GM04503 (cell line): ENCODE results near the gene ZNF287.
A peak's percentile ranks its signal among the peaks of the same experiment; 100 is the strongest.
"Not testable (repeated sequence)": the region's sequence is repeated elsewhere in the genome, so short reads cannot be mapped to it uniquely, and the experiment has no call there.

Experiments used
- DNase-seq: peaks from one replicate; pipeline ENCODE4 v3.0.0-alpha.2; 2012; ENCODE audit warnings: low read depth

The ZNF287 gene

DNA sequence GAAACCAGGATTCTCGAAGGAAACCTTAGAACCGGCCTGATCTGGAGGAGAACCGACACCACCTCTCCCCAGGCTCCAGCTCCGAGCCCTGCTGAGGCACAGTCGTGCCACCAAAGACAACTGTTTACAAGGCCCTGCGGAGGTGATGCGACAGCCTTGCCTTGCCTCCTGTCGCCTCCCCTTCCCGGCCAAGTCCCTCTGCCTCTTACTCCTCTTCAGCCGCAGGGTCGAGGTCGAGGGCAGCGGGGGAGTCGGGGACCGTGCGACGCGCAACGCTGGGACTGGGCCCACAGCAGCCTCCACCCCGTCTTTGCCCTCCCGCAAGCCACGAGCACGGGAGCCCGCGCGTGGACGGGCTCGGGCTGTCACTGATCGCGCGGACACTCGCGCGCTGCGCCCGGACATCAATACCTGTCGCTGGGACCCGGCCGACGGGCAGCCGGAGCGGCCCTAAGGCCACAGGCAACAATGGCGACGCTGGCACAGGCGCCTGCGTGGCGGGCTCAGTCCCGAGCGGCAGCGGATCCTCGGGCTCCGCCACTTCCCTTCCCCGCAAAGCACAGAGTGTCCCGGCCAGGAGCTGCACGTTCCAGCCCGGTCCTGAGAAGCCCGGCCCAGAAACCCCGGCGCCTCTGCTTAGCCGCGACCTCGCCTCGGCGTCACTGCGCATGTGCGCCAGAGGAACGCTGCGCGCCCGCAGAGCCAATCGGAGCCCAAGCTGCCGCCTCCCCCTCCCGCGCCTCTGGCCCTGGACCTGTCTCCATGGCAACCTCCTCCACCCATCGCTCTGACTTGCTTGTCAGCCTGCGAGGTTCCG, at the start of gene ZNF287:
TSS of gene ZNF287 (minus strand) at position 664 of the 817 bp plus-strand sequence. CDS start 1,473 bp downstream, outside the sequence.
- peak; percentile 44 for DNase-seq

DNA sequence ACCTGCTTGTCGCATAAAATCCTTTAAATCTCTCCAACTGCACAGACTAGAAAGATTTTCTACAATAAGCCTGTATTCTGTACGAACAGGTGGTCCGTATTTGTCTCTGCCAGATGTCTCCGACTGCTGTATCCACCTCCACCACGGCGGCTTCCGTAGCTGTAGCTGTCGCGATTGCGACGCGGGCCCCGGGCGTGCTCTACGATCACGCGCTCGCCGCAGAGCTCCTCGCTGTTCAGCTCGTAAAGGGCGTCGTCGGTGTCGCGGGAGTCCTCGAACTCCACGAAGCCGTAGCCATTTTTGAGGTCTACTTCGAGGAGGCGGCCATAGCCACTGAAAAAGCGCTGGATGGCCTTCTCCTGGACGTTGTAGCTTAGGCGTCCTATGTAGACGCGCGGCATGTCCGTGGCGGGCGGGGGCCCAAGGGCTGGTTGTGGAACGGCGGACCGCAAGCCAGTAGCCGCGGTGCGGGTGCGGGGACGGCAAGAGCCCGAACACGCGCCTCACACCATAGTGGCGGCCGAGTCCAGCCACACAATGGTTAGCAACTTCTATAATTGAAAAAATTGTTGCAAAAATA, 48.6 kb upstream of the ZNF287 start:
- DNase-seq = no peak

GRCh38 chr17:16599537-16599936, 30.5 kb upstream of the ZNF287 start:
- no peak for DNase-seq

- peak; percentile 15 for DNase-seq
Observed at GRCh38 chr17:16593356-16594102, 24.5 kb upstream of the ZNF287 start.

DNA sequence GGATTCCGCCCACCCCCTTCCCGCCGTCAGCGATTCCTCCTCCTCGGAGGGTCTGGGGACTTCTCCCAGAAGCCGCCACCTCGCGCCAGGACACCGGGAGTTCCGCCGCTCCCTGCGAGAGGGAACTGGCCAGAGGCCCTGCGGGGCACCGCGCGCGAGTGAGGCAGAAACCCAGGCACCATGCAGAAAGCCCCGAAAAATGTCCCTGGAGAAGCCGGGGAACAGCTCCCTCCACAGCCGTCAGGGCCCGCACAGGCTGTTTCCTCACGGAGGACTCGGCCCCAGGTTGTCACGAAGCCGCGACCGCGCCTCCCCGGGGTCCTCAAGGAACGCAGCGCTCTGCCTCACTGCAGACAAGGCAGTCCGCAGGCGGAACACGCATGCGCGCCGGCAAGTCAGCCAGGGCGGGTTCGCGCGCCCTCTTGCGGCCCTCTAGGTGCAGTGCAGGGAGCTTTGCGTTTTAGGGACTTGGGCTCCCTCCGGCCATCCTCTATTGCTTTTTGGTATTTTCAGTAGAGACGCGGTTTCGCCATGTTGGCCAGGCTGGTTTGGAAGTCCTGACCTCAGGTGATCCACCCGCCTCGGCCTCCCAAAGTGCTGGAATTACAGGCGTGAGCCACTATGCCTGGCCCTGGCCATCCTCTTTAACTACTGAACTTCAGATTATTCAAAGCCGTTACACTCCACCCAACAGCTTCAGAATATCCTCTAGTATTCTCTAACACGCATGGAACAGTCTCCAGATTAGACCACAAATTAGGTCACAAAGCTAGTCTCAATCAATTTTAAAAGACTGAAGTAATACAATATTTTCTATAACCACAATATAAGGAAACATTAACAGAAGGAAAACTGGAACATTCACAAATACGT, 20.3 kb upstream of the ZNF287 start:
- peak; percentile 39 for DNase-seq

DNA sequence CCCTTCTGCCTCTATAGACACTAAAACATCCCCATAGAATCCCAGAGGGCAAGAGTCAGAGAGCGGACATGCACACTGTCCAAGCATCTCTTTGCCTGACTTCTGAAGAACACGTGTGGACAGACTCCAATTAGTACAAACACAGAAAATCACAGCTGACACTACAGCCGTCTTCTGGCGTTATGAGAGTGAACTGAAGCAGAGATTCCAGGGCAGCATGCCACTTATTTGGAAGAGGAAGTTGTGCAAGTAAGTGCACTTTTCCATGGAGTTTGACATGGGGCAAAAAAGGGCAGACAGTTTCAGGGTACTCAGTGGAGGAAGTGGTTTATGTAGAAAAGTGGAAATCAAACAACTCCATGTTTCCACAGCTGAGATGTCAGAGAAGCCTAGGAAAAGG, 16.8 kb upstream of the ZNF287 start:
- no peak for DNase-seq

- DNase-seq = peak; percentile 33
Observed at GRCh38 chr17:16584273-16584995, 15.4 kb upstream of the ZNF287 start.

DNA sequence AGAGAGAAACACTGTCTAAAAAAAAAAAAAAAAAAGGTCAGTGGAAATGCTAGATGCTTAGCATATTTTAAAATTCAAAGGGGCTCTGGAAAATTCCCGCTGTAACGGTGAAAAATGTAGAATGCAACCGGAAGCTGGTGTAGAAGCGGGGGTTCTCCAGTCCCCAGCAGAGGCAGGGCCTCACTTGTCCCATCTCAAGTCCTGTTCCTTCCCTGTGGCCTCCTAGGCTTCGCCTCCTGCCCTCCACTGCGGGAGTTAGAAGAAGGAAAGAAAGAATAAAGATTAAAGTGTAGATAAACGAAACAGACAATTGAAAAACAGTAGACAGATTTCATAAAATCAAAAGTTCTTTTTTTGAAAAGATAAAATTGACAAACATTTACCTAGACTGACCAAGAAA, 14.8 kb upstream of the ZNF287 start:
- DNase-seq = no peak

DNA sequence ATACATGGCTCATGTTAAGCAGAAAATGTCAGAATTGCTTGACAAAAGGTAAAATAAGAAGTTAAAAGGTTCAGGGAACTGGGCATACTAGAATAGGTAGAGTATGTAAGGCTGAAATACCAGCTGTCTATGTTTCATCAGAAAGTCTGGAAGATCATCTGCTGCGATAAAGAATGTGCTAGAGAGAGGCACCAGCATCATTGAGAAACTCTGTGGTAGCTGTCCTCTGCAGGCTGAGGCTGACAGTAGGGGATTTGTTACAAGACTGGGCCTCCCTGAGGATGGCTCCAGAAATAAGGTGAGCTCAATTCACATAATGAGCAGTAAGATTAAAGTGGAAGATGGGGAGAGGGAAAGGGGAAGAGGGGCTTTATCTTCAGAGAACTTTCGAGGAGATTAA, 4.5 kb upstream of the ZNF287 start:
- DNase-seq = no peak

DNA sequence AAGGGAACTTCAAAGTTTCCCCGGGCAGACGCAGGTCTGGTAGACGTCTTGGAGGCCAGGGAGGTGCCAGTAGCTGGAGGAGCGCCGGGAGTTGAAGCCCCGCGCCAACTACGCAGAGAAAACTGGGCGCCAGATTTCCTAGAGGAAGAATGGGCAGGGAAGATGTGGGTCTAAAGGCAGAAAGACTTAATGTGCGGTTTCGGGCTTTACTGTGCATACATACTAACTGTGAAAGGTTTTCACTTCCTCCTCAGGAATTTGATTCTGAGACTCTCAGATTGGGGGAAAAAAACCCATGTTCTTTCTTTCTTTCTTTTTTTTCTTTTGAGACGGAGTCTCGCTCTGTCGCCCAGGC, 331 bp upstream of the ZNF287 start:
- DNase-seq = no peak

DNA sequence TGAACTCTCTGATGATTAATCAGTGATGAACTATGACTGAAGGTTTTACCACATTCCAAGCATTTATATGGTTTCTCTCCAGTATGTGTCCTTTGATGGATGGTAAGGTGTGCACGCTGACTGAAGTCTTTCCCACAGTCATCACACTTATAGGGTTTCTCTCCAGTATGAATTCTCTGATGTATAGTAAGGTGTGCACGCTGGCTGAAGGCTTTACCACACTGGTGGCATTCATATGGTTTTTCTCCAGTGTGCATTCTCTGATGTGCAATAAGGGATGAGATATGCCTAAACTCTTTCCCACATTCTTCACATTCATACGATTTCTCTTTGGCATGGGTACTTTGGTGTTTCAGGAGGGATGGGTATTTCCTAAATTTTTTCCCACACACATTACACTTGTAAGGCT, 16.4 kb downstream of the ZNF287 start:
- no peak for DNase-seq

GRCh38 chr17:16551878-16552636, 16.9 kb downstream of the ZNF287 start:
- DNase-seq = no peak

GRCh38 chr17:16537130-16537458, 31.9 kb downstream of the ZNF287 start:
- DNase-seq = no peak

DNA sequence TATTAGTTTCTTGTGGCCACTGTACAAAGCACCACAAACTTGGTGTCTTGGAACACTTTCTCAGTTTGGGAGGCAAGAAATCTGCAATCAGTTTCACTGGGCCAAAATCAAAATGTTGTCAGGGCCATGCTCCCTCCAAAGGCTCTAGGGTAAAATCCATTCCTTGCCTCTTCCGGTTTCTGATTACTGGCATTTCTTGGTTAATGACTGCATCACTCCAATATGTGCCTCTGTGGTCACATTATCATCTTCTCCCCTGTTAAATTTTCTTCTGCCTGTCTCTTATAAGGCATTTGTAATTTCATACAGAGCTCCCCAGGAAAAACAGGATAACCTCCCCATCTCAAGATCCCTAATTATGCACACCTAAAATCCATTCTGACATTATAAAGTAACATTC, 34.8 kb downstream of the ZNF287 start:
- no peak for DNase-seq

GRCh38 chr17:16529906-16530305, 39.1 kb downstream of the ZNF287 start:
- no peak for DNase-seq

GRCh38 chr17:16527298-16527697, 41.7 kb downstream of the ZNF287 start:
- no peak for DNase-seq

GRCh38 chr17:16525556-16525955, 43.4 kb downstream of the ZNF287 start:
- not testable (repeated sequence) for DNase-seq

DNA sequence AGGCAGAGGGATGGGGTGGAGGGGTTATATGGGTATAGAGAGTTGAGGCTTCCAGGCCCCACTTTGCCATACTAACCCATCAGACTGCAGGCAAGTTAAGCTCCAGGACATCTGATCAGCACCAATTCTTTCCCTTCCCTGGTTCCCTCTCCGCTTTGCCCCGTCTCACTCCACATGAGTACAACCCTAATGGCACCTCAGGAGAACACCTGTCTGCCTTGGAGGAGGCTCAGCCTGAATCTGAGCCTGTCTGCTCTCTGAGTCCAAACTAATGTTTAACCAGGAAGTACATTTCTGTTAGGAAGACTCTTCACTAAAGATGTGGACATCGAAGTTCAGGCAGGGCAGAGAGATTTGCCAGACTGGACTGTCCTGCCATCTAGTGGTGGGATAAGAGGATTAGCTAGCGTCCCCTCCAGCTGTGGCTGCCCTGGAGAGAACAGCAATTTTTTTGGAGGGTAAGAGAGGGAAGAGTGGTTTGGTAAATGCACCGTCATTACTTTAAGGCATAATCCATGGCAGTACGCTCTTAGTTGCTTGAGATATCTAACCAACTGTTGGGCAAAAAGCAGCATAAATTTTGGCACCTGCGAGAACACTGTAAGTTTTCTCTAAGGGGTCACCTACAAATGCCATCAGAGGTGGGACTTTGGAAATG, 47.8 kb downstream of the ZNF287 start:
- DNase-seq = no peak

- no peak for DNase-seq
Observed at GRCh38 chr17:16519021-16519420, 50.0 kb downstream of the ZNF287 start.

DNA sequence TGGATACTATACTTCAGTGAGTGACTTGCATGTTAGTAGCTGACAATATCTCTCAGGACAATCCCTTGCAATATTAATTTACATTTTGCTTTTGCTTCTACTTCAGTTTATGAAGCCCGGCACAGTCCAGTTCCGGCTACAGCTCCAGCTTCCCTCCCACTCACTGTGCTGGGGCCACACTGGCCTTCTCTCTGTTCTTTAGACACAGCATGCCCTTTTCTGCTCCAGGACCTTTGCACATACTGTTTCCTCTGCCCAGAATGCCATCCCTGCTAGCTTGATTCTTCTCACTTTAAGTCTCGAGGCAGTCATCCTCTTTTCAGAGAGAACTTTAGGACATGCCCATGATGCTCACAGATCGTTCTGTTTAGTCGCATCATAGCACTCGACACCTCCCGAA, 51.5 kb downstream of the ZNF287 start:
- DNase-seq = no peak
